Glutamatergic neuron (in vitro differentiated cells): ENCODE data around the gene CHCHD5. TPM values are rescaled to one million over a fixed set of nuclear protein-coding genes. Genes with fewer than 3 reads are reported as not detected.

Experiments used
- DNase-seq: peaks from one replicate; pipeline ENCODE4 v3.0.0; 2022
- H3K27ac Mint-ChIP-seq: one replicate; pipeline ENCODE4 v1.8.0; 2020; ENCODE audit warnings: mild to moderate bottlenecking, mixed read lengths, inconsistent platforms; ENCODE audit not compliant: unreplicated experiment
- H3K27me3 Mint-ChIP-seq: one replicate; pipeline ENCODE4 v1.8.0; 2020; ENCODE audit warnings: mild to moderate bottlenecking, moderate library complexity, mixed read lengths, inconsistent platforms; ENCODE audit not compliant: unreplicated experiment
- H3K36me3 Mint-ChIP-seq: one replicate; pipeline ENCODE4 v1.8.0; 2020; ENCODE audit warnings: mild to moderate bottlenecking, mixed read lengths, inconsistent platforms; ENCODE audit not compliant: unreplicated experiment
- H3K4me1 Mint-ChIP-seq: one replicate; pipeline ENCODE4 v1.8.0; 2020; ENCODE audit warnings: mild to moderate bottlenecking, low read depth, mixed read lengths, inconsistent platforms; ENCODE audit not compliant: unreplicated experiment
- H3K4me3 Mint-ChIP-seq: one replicate; pipeline ENCODE4 v1.8.0; 2020; ENCODE audit warnings: mild to moderate bottlenecking, mixed read lengths, inconsistent platforms; ENCODE audit not compliant: unreplicated experiment
- H3K9me3 Mint-ChIP-seq: one replicate; pipeline ENCODE4 v1.8.0; 2020; ENCODE audit warnings: mild to moderate bottlenecking, moderate library complexity, mixed read lengths, inconsistent platforms; ENCODE audit not compliant: unreplicated experiment
- CTCF ChIP-seq: fragments of 200-600 bp; sonication (generic); IDR thresholded peaks from one replicate; pipeline ENCODE4 v1.5.0; 2021; ENCODE audit not compliant: partially characterized antibody, unreplicated experiment
- total RNA-seq: library from RNA; stranded (reverse); fragmentation: NEBNext Ultra II Directional; extraction: Animal tissue kit (Norgen Biotek cat#: 25700); gene quantifications from one replicate; pipeline ENCODE4 v1.2.1, GENCODE V29; 2021; ENCODE audit not compliant: unreplicated experiment

Gene CHCHD5
- total RNA-seq, 1 donor from 2014 or later: 24.4 TPM

DNA sequence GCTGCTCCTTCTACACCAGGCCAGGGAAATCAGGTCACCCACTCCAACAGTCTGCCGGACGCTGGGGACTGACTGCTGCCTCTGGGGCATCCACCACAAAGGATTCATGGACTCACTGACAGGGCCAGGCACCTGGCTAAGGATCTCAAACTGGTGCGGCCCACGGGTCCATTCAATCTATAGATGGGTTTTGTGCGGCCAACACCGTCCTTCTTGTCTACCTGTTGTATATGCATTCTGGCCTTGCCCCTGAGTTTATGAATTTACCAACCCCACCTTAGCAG, 50.4 kb downstream of the CHCHD5 start:
- Mint-ChIP-seq H3K27me3 (no peaks in the 10 kb centered on the region), H3K36me3 (no peaks in the 10 kb centered on the region), H3K4me3 (no peak overlapping the region), H3K9me3 (peaks cover 1% of the 10 kb centered on the region), H3K4me1 (peaks cover 9% of the 10 kb centered on the region), H3K27ac (no peak overlapping the region)
- no peak for DNase-seq
- no peak for TF ChIP-seq CTCF

DNA sequence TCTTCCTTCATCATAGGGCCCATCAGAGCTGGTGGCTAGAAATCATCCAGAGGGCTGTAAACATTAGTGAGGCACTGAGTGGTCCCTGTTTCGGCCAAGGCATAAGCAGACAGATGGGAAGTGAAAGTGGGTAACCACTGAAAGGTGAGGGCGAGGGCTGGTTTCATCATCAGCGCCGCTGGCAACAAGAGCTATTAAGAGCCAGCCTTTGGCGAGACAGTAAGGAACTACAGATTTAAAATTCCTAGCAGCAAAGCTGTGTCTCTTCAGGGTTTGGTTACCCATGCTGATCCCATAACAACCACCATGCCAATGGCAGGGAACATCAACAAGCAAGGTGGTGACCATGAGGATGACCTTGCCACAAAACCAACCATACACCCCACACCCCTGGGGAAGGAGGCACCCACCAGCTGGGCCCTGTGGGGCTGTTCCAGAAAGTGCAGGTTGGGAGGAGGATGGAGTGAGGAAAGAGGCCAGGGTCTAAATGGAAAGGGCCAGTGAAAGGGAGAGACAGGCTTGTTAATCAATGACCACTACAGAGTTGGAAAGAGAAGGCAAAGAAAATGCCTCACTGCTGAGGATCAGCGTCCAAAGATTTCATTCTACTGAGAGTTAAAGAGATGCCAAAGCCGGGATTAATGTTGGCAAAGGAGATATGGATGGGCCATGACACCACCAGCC, 52.3 kb downstream of the CHCHD5 start:
- H3K4me3 Mint-ChIP-seq: no peak overlapping the region
- H3K9me3 Mint-ChIP-seq: peaks cover 1% of the 10 kb centered on the region
- no peak for DNase-seq
- no peak overlapping the region for H3K27ac Mint-ChIP-seq
- TF ChIP-seq CTCF: no peak
- peaks cover under 1% of the 10 kb centered on the region for H3K27me3 Mint-ChIP-seq
- no peaks in the 10 kb centered on the region for H3K4me1 Mint-ChIP-seq
- H3K36me3 Mint-ChIP-seq: no peaks in the 10 kb centered on the region

- H3K36me3 Mint-ChIP-seq: no peaks in the 10 kb centered on the region
- no peak for TF ChIP-seq CTCF
- peaks cover 3% of the 10 kb centered on the region for H3K27me3 Mint-ChIP-seq
- peaks cover 1% of the 10 kb centered on the region for H3K9me3 Mint-ChIP-seq
- H3K4me3 Mint-ChIP-seq: no peak overlapping the region
- no peaks in the 10 kb centered on the region for H3K4me1 Mint-ChIP-seq
- no peak overlapping the region for H3K27ac Mint-ChIP-seq
- DNase-seq: no peak
These were observed 52.9 kb downstream of the CHCHD5 start for GRCh38 chr2:112637289-112637660.

Other genes starting within 250 kb of the CHCHD5 start
- gene RGPD8, start 151.0 kb upstream of the CHCHD5 start, total RNA-seq: 29.3 TPM
- gene TTL, start 102.5 kb upstream of the CHCHD5 start, total RNA-seq: 126 TPM
- 13.9 TPM for gene POLR1B, start 42.1 kb upstream of the CHCHD5 start, total RNA-seq
- gene SLC20A1, start 61.3 kb downstream of the CHCHD5 start, total RNA-seq: 73.0 TPM
- not detected for gene NT5DC4, start 136.4 kb downstream of the CHCHD5 start, total RNA-seq
- gene CKAP2L, start 180.0 kb downstream of the CHCHD5 start, total RNA-seq: 3.3 TPM
- not detected for gene IL1A, start 199.9 kb downstream of the CHCHD5 start, total RNA-seq